ENCODE results near the gene RNF144B.

Gene RNF144B

GRCh38 chr6:18492972-18493371 is 105.8 kb downstream of the RNF144B start:
- DNase-seq: no peak

GRCh38 chr6:18493382-18493891 is 106.3 kb downstream of the RNF144B start:
- DNase-seq: no peak

- DNase-seq: no peak
Observed at GRCh38 chr6:18493925-18494324, 106.8 kb downstream of the RNF144B start.

DNA sequence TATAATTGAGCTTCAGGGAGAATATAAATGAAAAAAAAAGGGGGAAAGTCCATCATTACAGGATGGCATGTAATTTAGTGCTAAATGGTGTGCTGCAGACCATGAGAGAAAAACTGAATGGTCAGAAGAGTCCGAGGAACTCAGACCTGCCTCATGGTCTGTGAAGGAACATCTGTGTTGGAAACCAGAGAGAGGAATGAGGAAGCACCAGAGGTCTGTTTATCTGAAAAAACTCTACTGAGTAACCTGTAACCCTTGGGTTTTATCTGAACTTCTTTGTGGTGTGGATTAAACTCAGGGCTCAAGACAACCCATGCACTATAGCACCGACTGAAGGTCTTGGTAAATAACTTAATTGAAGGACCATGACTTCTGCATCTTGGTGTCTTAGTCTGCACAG is 108.1 kb downstream of the RNF144B start:
- no peak for DNase-seq

DNA sequence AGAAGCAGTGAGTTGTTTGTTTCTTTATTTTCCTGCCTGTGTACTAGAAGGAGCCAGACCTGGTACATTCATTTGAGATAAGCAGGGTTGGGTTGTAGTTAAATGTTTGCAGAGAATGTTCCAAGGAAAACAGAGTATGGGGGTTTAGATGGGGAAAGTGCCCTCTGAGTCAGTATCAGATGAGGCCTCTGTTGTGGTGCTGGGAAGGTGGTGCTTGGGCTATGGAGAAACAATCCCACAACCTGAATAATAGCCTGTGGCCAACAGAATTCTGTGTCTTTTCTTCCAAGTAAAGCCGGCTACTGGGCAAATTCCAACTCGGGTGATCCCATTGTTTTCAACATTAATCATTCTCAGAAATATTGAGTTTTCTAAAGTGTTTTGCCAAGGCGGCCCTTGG is 109.3 kb downstream of the RNF144B start:
- DNase-seq: no peak

DNA sequence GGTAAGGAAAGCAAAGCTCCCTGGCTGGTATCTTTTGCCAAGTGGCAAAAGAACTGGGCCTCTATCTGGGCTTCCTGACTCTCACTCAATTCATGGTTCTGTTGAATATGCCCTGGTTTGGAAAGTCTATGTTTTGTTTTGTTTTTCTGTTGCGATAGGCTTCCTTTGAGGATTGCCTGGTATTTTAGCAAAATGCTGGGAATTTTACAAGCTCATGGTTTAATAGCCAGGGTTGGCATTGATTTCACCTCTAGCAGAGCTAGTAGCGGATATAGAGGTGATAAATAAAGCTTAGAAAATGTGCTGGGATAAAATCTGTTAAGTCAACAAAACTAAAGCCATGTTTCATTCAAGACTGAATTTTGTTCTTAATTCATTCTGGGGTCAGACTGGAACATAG is 109.9 kb downstream of the RNF144B start:
- no peak for DNase-seq

GRCh38 chr6:18498408-18498807 is 111.3 kb downstream of the RNF144B start:
- no peak for DNase-seq

DNA sequence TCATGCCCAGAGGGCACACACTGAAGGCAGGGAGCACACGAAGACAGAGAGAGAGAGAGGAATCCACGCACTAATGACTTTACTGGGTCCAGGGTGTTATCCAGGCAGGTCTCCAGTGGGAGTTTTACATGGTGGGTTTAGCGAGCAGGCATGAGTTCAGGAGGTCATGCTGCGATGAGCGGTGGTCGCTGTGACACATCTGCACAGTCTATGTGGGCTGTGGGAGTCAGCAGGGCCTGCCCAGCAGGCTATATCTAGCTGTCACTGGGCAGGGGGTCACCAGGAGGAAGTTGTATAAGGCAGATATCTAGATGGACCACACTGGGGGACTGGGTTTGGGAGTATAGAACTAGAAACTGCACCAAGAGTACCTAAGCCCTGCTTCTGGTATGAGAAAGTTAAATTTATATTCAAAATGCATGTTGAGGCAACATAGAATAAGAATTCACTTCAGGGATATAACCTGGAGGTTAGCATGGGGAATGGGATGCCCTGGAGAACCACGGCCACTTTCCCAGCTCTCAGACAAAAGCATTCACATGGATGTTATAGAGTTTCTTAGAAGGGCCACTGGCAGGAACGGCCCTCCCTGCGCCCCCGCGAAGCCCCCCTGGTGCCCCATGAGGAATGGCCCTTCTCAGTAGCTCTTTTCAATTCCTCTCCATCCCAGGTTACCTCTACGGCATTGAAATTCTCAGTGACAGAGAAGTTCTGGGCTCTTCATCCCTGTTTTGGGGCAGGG is 113.9 kb downstream of the RNF144B start:
- no peak for DNase-seq

DNA sequence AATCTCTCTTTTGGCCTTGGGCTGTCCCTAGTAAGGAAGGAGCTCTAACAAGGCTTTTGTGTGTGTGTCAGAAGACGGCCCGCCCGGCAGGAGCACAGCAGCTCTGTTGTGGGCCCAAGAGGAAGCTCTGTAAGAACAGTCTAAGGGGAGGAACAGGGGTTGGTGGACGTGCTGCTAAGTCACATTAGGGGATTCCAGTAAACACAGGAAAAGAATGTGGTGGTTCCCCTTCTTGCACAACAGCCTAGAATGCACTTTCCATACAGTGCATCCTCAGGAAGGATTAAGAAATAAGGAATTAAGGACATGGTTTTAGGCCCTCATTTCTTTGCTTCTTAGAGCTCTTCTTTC is 114.5 kb downstream of the RNF144B start:
- DNase-seq: no peak

- DNase-seq: no peak
Observed at GRCh38 chr6:18503206-18503592, 116.0 kb downstream of the RNF144B start.

- peak; percentile 47 for DNase-seq
Observed at GRCh38 chr6:18503593-18504231, 116.6 kb downstream of the RNF144B start.

DNA sequence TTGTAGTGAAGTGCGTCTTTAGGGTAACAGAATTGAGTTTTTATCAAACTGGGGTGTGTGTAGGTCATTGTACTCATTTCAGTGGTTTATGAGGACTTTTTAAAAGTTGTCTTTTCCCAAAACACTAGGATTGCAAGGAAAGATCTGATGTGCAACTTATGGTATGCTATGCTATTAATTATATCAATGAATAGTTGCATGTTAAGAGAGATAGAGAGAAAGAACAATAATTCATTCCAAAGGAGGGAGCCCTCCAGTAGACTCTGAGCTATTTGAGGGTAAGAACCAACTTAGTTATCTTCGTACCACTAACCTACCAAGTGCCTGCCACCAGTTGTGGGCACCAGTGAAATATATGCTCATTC is 117.1 kb downstream of the RNF144B start:
- no peak for DNase-seq

DNA sequence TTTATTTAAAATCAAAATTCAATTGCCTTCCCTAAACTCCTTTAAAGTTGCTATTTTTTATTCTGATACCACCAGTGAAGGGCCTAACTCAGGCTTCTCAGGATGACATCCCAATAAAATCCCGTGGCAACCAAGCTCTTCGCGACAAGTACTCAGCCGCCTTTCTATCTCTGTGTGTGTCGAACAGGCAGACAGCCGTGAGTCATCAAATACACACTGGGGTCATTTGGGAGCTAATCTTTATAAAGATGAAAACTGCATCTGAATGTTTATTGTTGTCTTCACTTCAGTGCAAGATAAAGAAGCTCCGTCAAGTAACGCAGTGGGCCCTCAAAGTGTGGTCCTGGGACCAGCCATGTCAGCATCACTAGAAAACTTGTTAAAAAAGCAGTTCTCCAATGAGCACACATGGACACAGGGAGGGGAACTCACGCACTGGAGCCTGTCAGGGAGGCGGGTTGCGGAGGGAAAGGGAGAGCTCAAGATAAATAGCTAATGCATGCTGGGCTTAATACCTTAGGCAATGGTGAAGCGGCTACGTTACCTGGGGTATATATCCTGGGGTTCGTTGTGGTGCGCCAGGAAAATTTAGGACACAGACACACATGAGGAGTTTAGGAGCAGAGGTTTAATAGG is 119.3 kb downstream of the RNF144B start:
- no peak for DNase-seq

- no peak for DNase-seq
Observed at GRCh38 chr6:18507018-18507415, 119.9 kb downstream of the RNF144B start.

GRCh38 chr6:18507561-18507960 is 120.4 kb downstream of the RNF144B start:
- DNase-seq: no peak

- DNase-seq: peak; percentile 21
Observed at GRCh38 chr6:18509871-18510643, 122.9 kb downstream of the RNF144B start.

DNA sequence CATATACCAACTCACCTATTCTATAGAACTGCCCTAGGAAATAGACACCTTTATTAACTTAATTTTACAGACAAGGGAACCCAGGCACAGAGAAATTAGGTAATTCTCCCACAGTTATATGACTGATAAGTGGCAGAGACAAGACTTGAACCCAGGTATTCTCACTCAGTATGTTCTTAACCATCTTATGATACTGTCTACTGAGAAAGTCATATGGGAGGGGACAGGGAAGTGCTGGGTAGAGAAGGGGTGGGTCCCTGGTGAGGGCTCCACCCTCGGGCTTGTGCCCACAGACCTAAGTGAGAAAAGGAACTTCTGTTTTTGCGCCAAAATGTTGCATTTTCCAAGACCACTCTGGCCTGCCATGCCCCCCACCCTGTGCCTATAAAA is 123.5 kb downstream of the RNF144B start:
- DNase-seq: no peak

DNA sequence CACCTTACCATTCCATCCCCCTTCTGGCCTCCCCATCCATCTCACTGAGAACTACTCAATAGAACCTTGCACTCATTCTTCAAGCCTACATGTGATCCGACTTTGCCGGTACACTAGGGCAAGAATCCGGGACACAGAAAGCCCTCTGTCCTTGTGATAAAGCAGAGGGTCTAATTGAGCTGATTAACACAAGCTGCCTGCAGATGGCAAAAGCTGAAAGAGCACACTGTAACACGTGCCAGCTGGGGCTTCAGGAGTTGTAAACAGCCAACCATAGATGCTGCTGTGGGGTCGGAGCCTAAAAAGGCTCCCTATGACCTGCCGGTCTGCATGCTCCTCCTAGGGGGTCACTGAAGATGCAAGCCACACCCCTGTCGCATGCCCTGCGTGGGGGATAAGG is 124.1 kb downstream of the RNF144B start:
- DNase-seq: no peak

- peak; percentile 51 for DNase-seq
Observed at GRCh38 chr6:18513253-18513798, 126.2 kb downstream of the RNF144B start.

DNA sequence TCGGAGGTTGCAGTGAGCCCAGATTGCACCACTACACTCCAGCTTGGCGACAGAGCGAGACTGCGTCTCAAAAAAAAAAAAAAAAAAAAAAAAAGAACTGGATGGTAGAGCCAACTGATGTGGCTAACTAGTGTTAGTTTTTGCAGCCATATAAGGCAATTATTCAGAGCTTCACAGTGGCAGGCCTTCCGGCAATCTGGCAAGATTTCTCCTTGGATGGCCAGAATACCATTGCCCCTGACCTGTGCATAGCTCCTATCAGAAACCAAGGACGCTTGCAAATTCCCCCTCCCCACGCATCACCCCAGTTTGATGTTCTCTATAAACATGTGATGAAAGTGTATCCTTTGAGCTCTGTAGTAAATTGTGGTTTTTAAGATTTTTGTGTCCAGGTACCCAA is 127.0 kb downstream of the RNF144B start:
- DNase-seq: no peak

- DNase-seq: no peak
Observed at GRCh38 chr6:18515767-18516166, 128.6 kb downstream of the RNF144B start.

Data from activated CD4-positive, alpha-beta T cell treated with anti-CD3 and anti-CD28 coated beads, Interleukin-10, Interleukin-2, amounts not matched to agents 100 ng/mL and 50 ng/mL, durations not matched to agents 16 hours and 8 hours (primary cell).